ENCODE data around the gene PNMA8C.

PNMA8C gene

GRCh38 chr19:46391296-46392251 is 37.2 kb downstream of the PNMA8C start:
- no peak overlapping the region for H3K27ac ChIP-seq (ENCODE audit: low read depth in 2 of 2, low read length in 2 of 2)
- no peak overlapping the region for H3K4me3 ChIP-seq (ENCODE audit: low read length in 2 of 2)
- no peaks in the 10 kb centered on the region for H3K4me1 ChIP-seq (ENCODE audit: control insufficient read depth in 2 of 2, insufficient read depth in 2 of 2, low read length in 2 of 2)
- H3K36me3 ChIP-seq (ENCODE audit: control insufficient read depth in 2 of 2, insufficient read depth in 2 of 2, low read length in 2 of 2) = peaks cover 44 to 47% of the 10 kb centered on the region in 2 donors
- no peaks in the 10 kb centered on the region for H3K27me3 ChIP-seq (ENCODE audit: control insufficient read depth in 2 of 2, insufficient read depth in 2 of 2, low read length in 2 of 2)
- no peaks in the 10 kb centered on the region for H3K9me3 ChIP-seq (ENCODE audit: control insufficient read depth in 2 of 2, low read length in 2 of 2)
- H3K9ac ChIP-seq (ENCODE audit: low read depth in 1 of 2, low read length in 2 of 2) = no peak overlapping the region

- Histone ChIP-seq H3K4me3 (ENCODE audit: low read length in 2 of 2) (no peak overlapping the region), H3K27me3 (ENCODE audit: control insufficient read depth in 2 of 2, insufficient read depth in 2 of 2, low read length in 2 of 2) (no peaks in the 10 kb centered on the region), H3K4me1 (ENCODE audit: control insufficient read depth in 2 of 2, insufficient read depth in 2 of 2, low read length in 2 of 2) (no peaks in the 10 kb centered on the region), H3K27ac (ENCODE audit: low read depth in 2 of 2, low read length in 2 of 2) (no peak overlapping the region), H3K36me3 (ENCODE audit: control insufficient read depth in 2 of 2, insufficient read depth in 2 of 2, low read length in 2 of 2) (peaks cover 48 to 51% of the 10 kb centered on the region in 2 donors), H3K9ac (ENCODE audit: low read depth in 1 of 2, low read length in 2 of 2) (no peak overlapping the region), H3K9me3 (ENCODE audit: control insufficient read depth in 2 of 2, low read length in 2 of 2) (no peaks in the 10 kb centered on the region)
These were observed 37.9 kb downstream of the PNMA8C start for GRCh38 chr19:46390866-46391265.

GRCh38 chr19:46390121-46390858 is 38.4 kb downstream of the PNMA8C start:
- Histone ChIP-seq H3K9ac (ENCODE audit: low read depth in 1 of 2, low read length in 2 of 2) (no peak overlapping the region), H3K27me3 (ENCODE audit: control insufficient read depth in 2 of 2, insufficient read depth in 2 of 2, low read length in 2 of 2) (no peaks in the 10 kb centered on the region), H3K9me3 (ENCODE audit: control insufficient read depth in 2 of 2, low read length in 2 of 2) (no peaks in the 10 kb centered on the region), H3K4me3 (ENCODE audit: low read length in 2 of 2) (no peak overlapping the region), H3K36me3 (ENCODE audit: control insufficient read depth in 2 of 2, insufficient read depth in 2 of 2, low read length in 2 of 2) (peaks cover 49 to 54% of the 10 kb centered on the region in 2 donors), H3K4me1 (ENCODE audit: control insufficient read depth in 2 of 2, insufficient read depth in 2 of 2, low read length in 2 of 2) (no peaks in the 10 kb centered on the region), H3K27ac (ENCODE audit: low read depth in 2 of 2, low read length in 2 of 2) (no peak overlapping the region)

- Histone ChIP-seq H3K4me3 (ENCODE audit: low read length in 2 of 2) (no peak overlapping the region), H3K27ac (ENCODE audit: low read depth in 2 of 2, low read length in 2 of 2) (no peak overlapping the region), H3K9me3 (ENCODE audit: control insufficient read depth in 2 of 2, low read length in 2 of 2) (no peaks in the 10 kb centered on the region), H3K9ac (ENCODE audit: low read depth in 1 of 2, low read length in 2 of 2) (no peak overlapping the region), H3K4me1 (ENCODE audit: control insufficient read depth in 2 of 2, insufficient read depth in 2 of 2, low read length in 2 of 2) (no peaks in the 10 kb centered on the region), H3K27me3 (ENCODE audit: control insufficient read depth in 2 of 2, insufficient read depth in 2 of 2, low read length in 2 of 2) (no peaks in the 10 kb centered on the region), H3K36me3 (ENCODE audit: control insufficient read depth in 2 of 2, insufficient read depth in 2 of 2, low read length in 2 of 2) (peaks cover 66 to 70% of the 10 kb centered on the region in 2 donors)
These were observed 40.2 kb downstream of the PNMA8C start for GRCh38 chr19:46388311-46389095.

- Histone ChIP-seq H3K27ac (ENCODE audit: low read depth in 2 of 2, low read length in 2 of 2) (no peak overlapping the region), H3K9me3 (ENCODE audit: control insufficient read depth in 2 of 2, low read length in 2 of 2) (no peaks in the 10 kb centered on the region), H3K4me1 (ENCODE audit: control insufficient read depth in 2 of 2, insufficient read depth in 2 of 2, low read length in 2 of 2) (no peaks in the 10 kb centered on the region), H3K27me3 (ENCODE audit: control insufficient read depth in 2 of 2, insufficient read depth in 2 of 2, low read length in 2 of 2) (no peaks in the 10 kb centered on the region), H3K9ac (ENCODE audit: low read depth in 1 of 2, low read length in 2 of 2) (no peak overlapping the region), H3K4me3 (ENCODE audit: low read length in 2 of 2) (no peak overlapping the region), H3K36me3 (ENCODE audit: control insufficient read depth in 2 of 2, insufficient read depth in 2 of 2, low read length in 2 of 2) (peaks cover 71 to 73% of the 10 kb centered on the region in 2 donors)
These were observed 41.0 kb downstream of the PNMA8C start for GRCh38 chr19:46387713-46388130.

DNA sequence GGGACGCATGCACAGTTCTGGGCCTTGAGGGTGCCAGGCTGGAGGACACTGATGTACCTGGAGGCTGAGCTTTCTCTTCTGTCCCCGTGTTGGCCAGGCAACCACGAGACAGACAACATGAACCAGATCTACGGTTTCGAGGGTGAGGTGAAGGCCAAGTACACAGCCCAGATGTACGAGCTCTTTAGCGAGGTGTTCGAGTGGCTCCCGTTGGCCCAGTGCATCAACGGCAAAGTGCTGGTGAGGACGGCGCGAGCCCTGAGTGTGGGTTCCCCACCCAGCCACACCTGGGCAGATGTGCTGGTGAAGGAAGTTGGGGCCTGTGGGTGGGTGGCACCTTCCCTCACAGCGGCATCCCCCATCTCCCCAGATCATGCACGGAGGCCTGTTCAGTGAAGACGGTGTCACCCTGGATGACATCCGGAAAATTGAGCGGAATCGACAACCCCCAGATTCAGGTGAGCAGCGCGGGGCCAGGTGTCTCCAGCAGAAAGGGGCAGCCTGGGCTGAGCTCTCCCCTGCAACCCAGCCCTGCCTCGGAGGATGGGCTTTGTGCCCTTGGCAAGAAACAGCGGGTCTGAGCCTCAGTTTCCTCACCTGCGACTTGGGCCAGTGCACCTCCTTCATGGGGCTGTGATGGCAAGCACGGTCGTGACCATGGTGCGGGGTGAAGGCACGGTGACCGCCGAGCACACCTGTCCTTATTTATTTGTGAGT is 41.6 kb downstream of the PNMA8C start:
- Histone ChIP-seq H3K27ac (ENCODE audit: low read depth in 2 of 2, low read length in 2 of 2) (no peak overlapping the region), H3K9ac (ENCODE audit: low read depth in 1 of 2, low read length in 2 of 2) (no peak overlapping the region), H3K4me1 (ENCODE audit: control insufficient read depth in 2 of 2, insufficient read depth in 2 of 2, low read length in 2 of 2) (no peaks in the 10 kb centered on the region), H3K4me3 (ENCODE audit: low read length in 2 of 2) (no peak overlapping the region), H3K9me3 (ENCODE audit: control insufficient read depth in 2 of 2, low read length in 2 of 2) (no peaks in the 10 kb centered on the region), H3K36me3 (ENCODE audit: control insufficient read depth in 2 of 2, insufficient read depth in 2 of 2, low read length in 2 of 2) (peaks cover 71 to 79% of the 10 kb centered on the region in 2 donors), H3K27me3 (ENCODE audit: control insufficient read depth in 2 of 2, insufficient read depth in 2 of 2, low read length in 2 of 2) (no peaks in the 10 kb centered on the region)

DNA sequence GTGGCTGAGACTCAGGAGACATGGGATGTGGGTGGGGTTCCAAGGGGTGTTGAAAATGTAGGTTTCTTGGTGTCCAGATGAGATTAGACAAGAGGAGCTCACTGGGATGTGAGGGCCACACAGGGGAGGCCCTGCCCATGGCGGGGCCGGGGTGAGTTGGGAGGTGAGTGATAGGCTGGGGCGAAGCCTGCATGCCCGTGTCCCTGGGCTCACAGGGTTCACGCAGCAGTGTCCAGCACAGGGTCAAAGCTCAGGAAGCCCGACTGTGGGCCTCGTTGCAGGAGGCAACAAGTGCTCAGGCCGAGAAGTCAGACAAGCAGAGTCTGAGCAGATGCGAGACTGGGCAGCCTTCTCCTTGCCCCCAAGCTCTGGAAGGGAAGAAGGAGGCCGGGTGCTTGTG is 42.6 kb downstream of the PNMA8C start:
- Histone ChIP-seq H3K36me3 (ENCODE audit: control insufficient read depth in 2 of 2, insufficient read depth in 2 of 2, low read length in 2 of 2) (peaks cover 74 to 77% of the 10 kb centered on the region in 2 donors), H3K4me1 (ENCODE audit: control insufficient read depth in 2 of 2, insufficient read depth in 2 of 2, low read length in 2 of 2) (no peaks in the 10 kb centered on the region), H3K27me3 (ENCODE audit: control insufficient read depth in 2 of 2, insufficient read depth in 2 of 2, low read length in 2 of 2) (no peaks in the 10 kb centered on the region), H3K27ac (ENCODE audit: low read depth in 2 of 2, low read length in 2 of 2) (no peak overlapping the region), H3K9ac (ENCODE audit: low read depth in 1 of 2, low read length in 2 of 2) (no peak overlapping the region), H3K4me3 (ENCODE audit: low read length in 2 of 2) (no peak overlapping the region), H3K9me3 (ENCODE audit: control insufficient read depth in 2 of 2, low read length in 2 of 2) (no peaks in the 10 kb centered on the region)

DNA sequence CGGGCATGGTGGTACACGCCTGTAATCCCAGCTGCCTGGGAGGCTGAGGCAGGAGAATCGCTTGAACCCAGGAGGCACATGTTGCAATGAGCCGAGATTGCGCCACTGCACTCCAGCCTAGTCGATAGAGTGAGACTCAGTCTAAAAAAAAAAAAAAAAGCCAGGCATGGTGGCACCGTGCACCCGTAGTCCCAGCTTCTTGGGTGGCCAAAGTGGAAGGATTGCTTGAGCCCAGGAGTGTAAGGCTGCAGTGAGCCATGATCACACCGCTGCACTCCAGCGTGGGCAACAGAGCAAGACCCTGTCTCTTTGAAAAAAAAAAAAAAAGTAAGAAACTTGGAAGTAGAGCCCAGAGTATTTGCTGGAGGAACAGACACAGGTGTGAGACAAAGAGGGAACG is 43.1 kb downstream of the PNMA8C start:
- H3K27me3 ChIP-seq (ENCODE audit: control insufficient read depth in 2 of 2, insufficient read depth in 2 of 2, low read length in 2 of 2) = no peaks in the 10 kb centered on the region
- no peaks in the 10 kb centered on the region for H3K4me1 ChIP-seq (ENCODE audit: control insufficient read depth in 2 of 2, insufficient read depth in 2 of 2, low read length in 2 of 2)
- no peak overlapping the region for H3K4me3 ChIP-seq (ENCODE audit: low read length in 2 of 2)
- no peak overlapping the region for H3K9ac ChIP-seq (ENCODE audit: low read depth in 1 of 2, low read length in 2 of 2)
- H3K27ac ChIP-seq (ENCODE audit: low read depth in 2 of 2, low read length in 2 of 2) = no peak overlapping the region
- no peaks in the 10 kb centered on the region for H3K9me3 ChIP-seq (ENCODE audit: control insufficient read depth in 2 of 2, low read length in 2 of 2)
- H3K36me3 ChIP-seq (ENCODE audit: control insufficient read depth in 2 of 2, insufficient read depth in 2 of 2, low read length in 2 of 2) = peaks cover 72 to 74% of the 10 kb centered on the region in 2 donors

DNA sequence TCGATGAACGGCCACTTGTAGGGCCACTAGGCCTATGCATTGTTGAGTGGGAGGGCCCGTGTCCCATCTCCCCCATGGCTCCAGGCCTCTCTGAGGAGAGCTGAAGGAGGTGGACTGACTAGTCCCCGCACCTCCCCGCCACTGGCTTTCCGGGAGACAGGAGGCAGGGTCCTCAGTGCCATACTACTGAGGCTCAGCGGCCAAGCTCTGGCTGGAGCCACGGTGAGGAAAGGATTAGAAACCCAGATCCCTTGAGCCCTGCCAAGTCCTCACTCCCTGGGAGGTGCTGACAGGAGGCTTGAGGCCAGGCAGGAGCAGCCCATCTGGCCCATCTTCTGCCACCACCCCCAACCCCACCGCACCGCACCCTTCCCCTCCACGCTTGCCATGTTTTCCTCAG is 44.3 kb downstream of the PNMA8C start:
- Histone ChIP-seq H3K4me3 (ENCODE audit: low read length in 2 of 2) (no peak overlapping the region), H3K9ac (ENCODE audit: low read depth in 1 of 2, low read length in 2 of 2) (no peak overlapping the region), H3K9me3 (ENCODE audit: control insufficient read depth in 2 of 2, low read length in 2 of 2) (no peaks in the 10 kb centered on the region), H3K27ac (ENCODE audit: low read depth in 2 of 2, low read length in 2 of 2) (no peak overlapping the region), H3K36me3 (ENCODE audit: control insufficient read depth in 2 of 2, insufficient read depth in 2 of 2, low read length in 2 of 2) (peaks cover 68 to 72% of the 10 kb centered on the region in 2 donors), H3K4me1 (ENCODE audit: control insufficient read depth in 2 of 2, insufficient read depth in 2 of 2, low read length in 2 of 2) (no peaks in the 10 kb centered on the region), H3K27me3 (ENCODE audit: control insufficient read depth in 2 of 2, insufficient read depth in 2 of 2, low read length in 2 of 2) (no peaks in the 10 kb centered on the region)

All from mucosa of rectum (tissue), 2 donors.